ENCODE results near the gene DOK5.

DNA sequence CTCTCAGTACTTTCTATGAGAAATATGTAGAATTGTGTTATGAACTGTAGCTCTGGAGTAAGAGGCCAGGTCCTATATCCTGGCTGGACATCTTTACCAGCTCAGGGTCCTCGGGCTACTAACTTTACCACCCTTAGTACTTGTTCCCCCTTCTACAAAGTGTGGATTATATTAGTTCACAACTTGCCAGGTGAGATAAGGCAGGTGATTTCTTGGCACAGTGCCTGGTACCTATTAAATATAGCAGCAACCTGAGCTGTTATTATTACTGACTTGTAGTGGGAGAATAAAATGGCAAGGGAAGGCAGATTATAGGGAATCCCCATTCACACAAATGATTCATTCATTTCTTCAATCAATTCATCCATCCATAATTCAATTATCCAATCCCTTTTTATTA, 150.1 kb downstream of the DOK5 start:
- no peak for TF ChIP-seq POLR2AphosphoS5 (IDR thresholded peaks at IDR 0.05; ENCODE audit: insufficient read depth, low read depth, low read length)
- TF ChIP-seq EZH2 (IDR thresholded peaks at IDR 0.05; ENCODE audit: borderline replicate concordance, low read depth, low read length, severe bottlenecking), result no peak
- TF ChIP-seq POLR2A (IDR thresholded peaks at IDR 0.05; ENCODE audit: low read depth, low read length), result no peak
- TF ChIP-seq, protein P1, sequence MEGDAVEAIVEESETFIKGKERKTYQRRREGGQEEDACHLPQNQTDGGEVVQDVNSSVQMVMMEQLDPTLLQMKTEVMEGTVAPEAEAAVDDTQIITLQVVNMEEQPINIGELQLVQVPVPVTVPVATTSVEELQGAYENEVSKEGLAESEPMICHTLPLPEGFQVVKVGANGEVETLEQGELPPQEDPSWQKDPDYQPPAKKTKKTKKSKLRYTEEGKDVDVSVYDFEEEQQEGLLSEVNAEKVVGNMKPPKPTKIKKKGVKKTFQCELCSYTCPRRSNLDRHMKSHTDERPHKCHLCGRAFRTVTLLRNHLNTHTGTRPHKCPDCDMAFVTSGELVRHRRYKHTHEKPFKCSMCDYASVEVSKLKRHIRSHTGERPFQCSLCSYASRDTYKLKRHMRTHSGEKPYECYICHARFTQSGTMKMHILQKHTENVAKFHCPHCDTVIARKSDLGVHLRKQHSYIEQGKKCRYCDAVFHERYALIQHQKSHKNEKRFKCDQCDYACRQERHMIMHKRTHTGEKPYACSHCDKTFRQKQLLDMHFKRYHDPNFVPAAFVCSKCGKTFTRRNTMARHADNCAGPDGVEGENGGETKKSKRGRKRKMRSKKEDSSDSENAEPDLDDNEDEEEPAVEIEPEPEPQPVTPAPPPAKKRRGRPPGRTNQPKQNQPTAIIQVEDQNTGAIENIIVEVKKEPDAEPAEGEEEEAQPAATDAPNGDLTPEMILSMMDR (IDR thresholded peaks at IDR 0.05; ENCODE audit: extremely low read depth in 1 of 2, insufficient read depth in 1 of 2, low read depth in 1 of 2, low read length in 2 of 2), result no peak
- TF ChIP-seq, protein P2, sequence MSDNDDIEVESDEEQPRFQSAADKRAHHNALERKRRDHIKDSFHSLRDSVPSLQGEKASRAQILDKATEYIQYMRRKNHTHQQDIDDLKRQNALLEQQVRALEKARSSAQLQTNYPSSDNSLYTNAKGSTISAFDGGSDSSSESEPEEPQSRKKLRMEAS (IDR thresholded peaks at IDR 0.05; ENCODE audit: insufficient read depth, insufficient read length), result no peak
- TF ChIP-seq JUN (IDR thresholded peaks at IDR 0.05; ENCODE audit: borderline replicate concordance, insufficient read depth, insufficient read length, low read depth), result no peak
